Measurements from ENCODE around the gene RNF152. TPM values are rescaled to one million over a fixed set of nuclear protein-coding genes. Genes with fewer than 3 reads are reported as not detected.

The RNF152 gene
- total RNA-seq, 1 donor from 2014 or later, result 24.1 TPM

- peaks cover 2% of the 10 kb centered on the region for H3K36me3 Mint-ChIP-seq
- H3F3A ChIP-seq (ENCODE audit: low read depth), result no peaks in the 10 kb centered on the region
- no peak for DNase-seq (ENCODE audit: low spot score)
- no peaks in the 10 kb centered on the region for H4K20me1 ChIP-seq (ENCODE audit: low read depth)
- H3K79me2 ChIP-seq (ENCODE audit: low read depth), result no peaks in the 10 kb centered on the region
- no peaks in the 10 kb centered on the region for H3K9me3 Mint-ChIP-seq
- peaks cover 6% of the 10 kb centered on the region for H3K27me3 Mint-ChIP-seq (ENCODE audit: insufficient read depth, low read depth)
- peak overlapping the region; percentile 89 for H3K27ac Mint-ChIP-seq
- no peaks in the 10 kb centered on the region for H3K27me3 ChIP-seq
- peaks cover 18% of the 10 kb centered on the region for H3K4me1 Mint-ChIP-seq
- no peak overlapping the region for H3K4me3 Mint-ChIP-seq
- no peaks in the 10 kb centered on the region for H3K4me1 ChIP-seq
- H3K9ac ChIP-seq, result no peak overlapping the region
- H2AFZ ChIP-seq (replicated peaks), result no peak overlapping the region
- no peaks in the 10 kb centered on the region for H3K36me3 ChIP-seq
- TF ChIP-seq CTCF (IDR thresholded peaks at IDR 0.05) (no peak), EZH2 (IDR thresholded peaks at IDR 0.05) (no peak), EZH2phosphoT487 (IDR thresholded peaks at IDR 0.05) (no peak)
- H3K4me2 ChIP-seq, result no peak overlapping the region
- no peak overlapping the region for H3K4me3 ChIP-seq
- no peak overlapping the region for H3K27ac ChIP-seq
- H3K9me3 ChIP-seq (ENCODE audit: low read depth), result no peaks in the 10 kb centered on the region
Observed at GRCh38 chr18:61910101-61910500, 17.3 kb upstream of the RNF152 start.

- Mint-ChIP-seq H3K36me3 (peaks cover 2% of the 10 kb centered on the region), H3K27me3 (ENCODE audit: insufficient read depth, low read depth) (peaks cover 6% of the 10 kb centered on the region), H3K4me1 (peaks cover 11% of the 10 kb centered on the region), H3K4me3 (no peak overlapping the region), H3K27ac (no peak overlapping the region), H3K9me3 (no peaks in the 10 kb centered on the region)
- Histone ChIP-seq H3K4me1 (no peaks in the 10 kb centered on the region), H3K9me3 (ENCODE audit: low read depth) (no peaks in the 10 kb centered on the region), H3K27ac (no peak overlapping the region), H3K4me2 (no peak overlapping the region), H3K4me3 (no peak overlapping the region), H2AFZ (replicated peaks) (no peak overlapping the region), H3K9ac (no peak overlapping the region), H3K36me3 (no peaks in the 10 kb centered on the region), H3F3A (ENCODE audit: low read depth) (no peaks in the 10 kb centered on the region), H3K79me2 (ENCODE audit: low read depth) (no peaks in the 10 kb centered on the region), H4K20me1 (ENCODE audit: low read depth) (no peaks in the 10 kb centered on the region), H3K27me3 (no peaks in the 10 kb centered on the region)
- TF ChIP-seq CTCF (IDR thresholded peaks at IDR 0.05) (no peak), EZH2phosphoT487 (IDR thresholded peaks at IDR 0.05) (no peak), EZH2 (IDR thresholded peaks at IDR 0.05) (no peak)
- DNase-seq (ENCODE audit: low spot score), result no peak
Observed at GRCh38 chr18:61908661-61909060, 15.9 kb upstream of the RNF152 start.

GRCh38 chr18:61901323-61901986 is 8.6 kb upstream of the RNF152 start:
- no peak overlapping the region for H3K4me3 Mint-ChIP-seq
- Histone ChIP-seq H3K9ac (no peak overlapping the region), H3K4me2 (no peak overlapping the region), H3K27me3 (no peaks in the 10 kb centered on the region), H3K4me1 (peaks cover 12% of the 10 kb centered on the region), H3K36me3 (no peaks in the 10 kb centered on the region), H3K9me3 (ENCODE audit: low read depth) (no peaks in the 10 kb centered on the region), H3K4me3 (no peak overlapping the region), H4K20me1 (ENCODE audit: low read depth) (no peaks in the 10 kb centered on the region), H3K27ac (no peak overlapping the region), H2AFZ (replicated peaks) (peak overlapping the region; percentile 23), H3K79me2 (ENCODE audit: low read depth) (no peaks in the 10 kb centered on the region), H3F3A (ENCODE audit: low read depth) (peaks cover 14% of the 10 kb centered on the region)
- TF ChIP-seq EZH2 (IDR thresholded peaks at IDR 0.05) (no peak), EZH2phosphoT487 (IDR thresholded peaks at IDR 0.05) (no peak), CTCF (IDR thresholded peaks at IDR 0.05) (peak; percentile 89)
- H3K27ac Mint-ChIP-seq, result no peak overlapping the region
- H3K27me3 Mint-ChIP-seq (ENCODE audit: insufficient read depth, low read depth), result peaks cover 11% of the 10 kb centered on the region
- peaks cover 8% of the 10 kb centered on the region for H3K9me3 Mint-ChIP-seq
- peaks cover 1% of the 10 kb centered on the region for H3K36me3 Mint-ChIP-seq
- peak; percentile 78 for DNase-seq (ENCODE audit: low spot score)
- peaks cover 25% of the 10 kb centered on the region for H3K4me1 Mint-ChIP-seq
